OCI-LY7 (cell line): ENCODE results near the gene ITGA5. TPM values are rescaled to one million over a fixed set of nuclear protein-coding genes. Genes with fewer than 3 reads are reported as not detected.
A peak's percentile ranks its signal among the peaks of the same experiment; 100 is the strongest.

Experiments used
- BruUV-seq: library from RNA; stranded (reverse); fragments of 400-500 nt; replicated peaks from 2 replicates; lab custom pipeline; 2021; lab: Mats Ljungman, UMichigan
- CTCF ChIA-PET: fragments of 300-600 bp; sonication (Branson Sonifier 250); formaldehyde crosslinking; loops from one replicate; lab custom pipeline; 2022; ENCODE audit warnings: antibody characterized with exemption; ENCODE audit not compliant: unreplicated experiment; lab: Charles Lee
- POLR2A ChIA-PET: fragments of 300-600 bp; sonication (Branson Sonifier 250); formaldehyde crosslinking; loops from one replicate; lab custom pipeline; 2022; ENCODE audit warnings: antibody characterized with exemption; lab: Charles Lee
- DNase-seq: peaks from one replicate; pipeline ENCODE4 v3.0.0-alpha.2; 2015; ENCODE audit warnings: low spot score
- H2AFZ ChIP-seq: fragments of 200-600 bp; sonication (generic), shearing (Covaris generic); 2 replicates; pipeline ENCODE4 v1.6.1; 2014; ENCODE audit warnings: mild to moderate bottlenecking, antibody characterized with exemption, low read length, moderate library complexity
- H3K27ac ChIP-seq: fragments of 200-600 bp; sonication (generic); 2 replicates; pipeline ENCODE4 v1.5.1; 2014; ENCODE audit warnings: mixed run types, low read depth, mild to moderate bottlenecking, moderate library complexity, low read length, inconsistent platforms; ENCODE audit not compliant: poor library complexity, severe bottlenecking
- H3K36me3 ChIP-seq: fragments of 200-600 bp; sonication (generic); 2 replicates; pipeline ENCODE4 v1.6.1; 2014; ENCODE audit warnings: mild to moderate bottlenecking, antibody characterized with exemption, low read length, moderate library complexity, mixed read lengths; ENCODE audit not compliant: insufficient read depth
- H3K4me1 ChIP-seq: fragments of 200-600 bp; sonication (generic); 2 replicates; pipeline ENCODE4 v1.5.1; 2014; ENCODE audit warnings: mild to moderate bottlenecking, low read length; ENCODE audit not compliant: insufficient read depth, poor library complexity, severe bottlenecking
- H3K4me2 ChIP-seq: fragments of 200-600 bp; sonication (generic); 2 replicates; pipeline ENCODE4 v1.6.1; 2014; ENCODE audit warnings: mild to moderate bottlenecking, low read length
- H3K4me3 ChIP-seq: fragments of 200-600 bp; sonication (generic); 2 replicates; pipeline ENCODE4 v1.5.1; 2014; ENCODE audit warnings: mild to moderate bottlenecking, low read depth, low read length; ENCODE audit not compliant: poor library complexity, severe bottlenecking
- H3K79me2 ChIP-seq: fragments of 200-600 bp; sonication (generic); 2 replicates; pipeline ENCODE4 v1.6.1; 2016; ENCODE audit warnings: low read depth, mild to moderate bottlenecking, low read length, moderate library complexity, mixed read lengths; ENCODE audit not compliant: insufficient read depth
- H3K9me2 ChIP-seq: fragments of 200-600 bp; sonication (generic); 2 replicates; pipeline ENCODE4 v1.6.1; 2016; ENCODE audit warnings: mild to moderate bottlenecking, low read length, mixed read lengths; ENCODE audit not compliant: insufficient read depth
- H3K9me3 ChIP-seq: fragments of 200-600 bp; sonication (generic); 2 replicates; pipeline ENCODE4 v1.6.1; 2014; ENCODE audit warnings: mild to moderate bottlenecking, mixed run types, low read length, mixed read lengths
- H4K20me1 ChIP-seq: fragments of 200-600 bp; sonication (generic); 2 replicates; pipeline ENCODE4 v1.6.1; 2014; ENCODE audit warnings: mild to moderate bottlenecking, antibody characterized with exemption, low read length, moderate library complexity, mixed read lengths; ENCODE audit not compliant: insufficient read depth
- CTCF ChIP-seq: fragments of 200-600 bp; sonication (generic); conservative IDR thresholded peaks from 2 replicates; pipeline ENCODE4 v1.5.1; 2014; ENCODE audit warnings: mild to moderate bottlenecking, antibody characterized with exemption, low read length, moderate library complexity, mixed read lengths
- EZH2phosphoT487 ChIP-seq: fragments of 200-600 bp; sonication (generic); IDR thresholded peaks from 2 replicates; pipeline ENCODE4 v1.6.1; 2018; ENCODE audit warnings: low read depth, borderline replicate concordance, mild to moderate bottlenecking, mixed run types, antibody characterized with exemption, low read length, moderate library complexity, mixed read lengths
- intact Hi-C: fragments of 100-400 bp; cut with micrococcal nuclease; formaldehyde crosslinking; loops from one replicate; pipeline ENCODE4 v1.10.0; 2022; ENCODE audit not compliant: unreplicated experiment
- total RNA-seq, 2 experiments: library from RNA; depleted of rRNA in 1 of 2; stranded (reverse); fragments of >200 nt in 1 of 2; shearing (Covaris generic) in 1 of 2; gene quantifications; 2 replicates each; pipeline ENCODE4 v1.2.3, GENCODE V29; 2014 to 2022

The ITGA5 gene
- total RNA-seq, 2 experiments from 2014 or later, result 0.06 to 0.34 TPM

DNA sequence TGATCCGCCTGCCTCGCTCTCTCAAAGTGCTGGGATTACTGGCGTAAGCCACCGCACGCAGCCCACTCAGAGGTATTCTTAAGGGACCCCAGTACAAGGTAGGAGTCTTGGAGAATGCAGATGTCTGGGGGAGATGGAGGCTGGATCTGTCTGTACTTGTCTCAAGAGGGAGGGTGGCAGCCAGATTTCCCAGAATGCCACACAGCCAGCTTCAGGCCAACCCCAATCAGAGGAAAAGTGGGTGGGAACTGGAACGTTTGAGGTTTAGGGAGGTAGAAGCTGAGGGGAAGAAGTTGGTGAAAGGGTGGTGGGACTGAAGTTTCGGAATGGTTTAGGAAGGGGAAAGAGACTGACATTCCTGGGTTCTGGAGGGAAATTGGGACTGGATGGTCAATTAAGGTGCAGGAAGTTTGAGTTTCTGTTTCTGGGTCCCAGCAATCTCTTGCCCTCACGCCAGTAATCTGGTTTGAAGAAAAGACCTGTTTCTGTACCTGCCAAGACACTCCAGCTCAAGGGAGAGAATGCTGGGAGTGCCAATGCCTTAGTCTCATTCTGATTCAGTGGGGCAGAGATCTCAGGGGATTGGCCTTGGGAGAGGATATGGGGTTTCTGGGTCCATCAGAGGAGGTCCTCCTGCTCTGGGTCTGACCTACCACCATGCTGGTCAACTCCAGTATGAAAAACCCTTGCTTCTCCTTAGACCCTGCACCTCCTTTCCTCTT lies 26.4 kb downstream of the ITGA5 start:
- BruUV-seq, result no TSS peak
- no peak overlapping the region for H3K27ac ChIP-seq
- H3K79me2 ChIP-seq, result no peaks in the 10 kb centered on the region
- CTCF ChIA-PET, result interaction anchor here (1.0 kb wide), 2 partner anchors 8 to 98 kb away, joined by 3 to 4 read pairs; no protein-coding TSS in a partner anchor
- H3K4me3 ChIP-seq, result no peak overlapping the region
- peaks cover 37% of the 10 kb centered on the region for H3K4me1 ChIP-seq
- no peak for DNase-seq
- no peaks in the 10 kb centered on the region for H4K20me1 ChIP-seq
- H2AFZ ChIP-seq, result no peak overlapping the region
- H3K4me2 ChIP-seq, result no peak overlapping the region
- H3K9me3 ChIP-seq, result no peaks in the 10 kb centered on the region
- H3K36me3 ChIP-seq, result no peaks in the 10 kb centered on the region
- TF ChIP-seq CTCF (no peak), EZH2phosphoT487 (no peak)
- POLR2A ChIA-PET, result interaction anchor here (0.9 to 1.0 kb wide), 2 partner anchors 11 to 56 kb away, joined by 3 read pairs; no protein-coding TSS in a partner anchor
- intact Hi-C loops, result no loop called here
- no peaks in the 10 kb centered on the region for H3K9me2 ChIP-seq

DNA sequence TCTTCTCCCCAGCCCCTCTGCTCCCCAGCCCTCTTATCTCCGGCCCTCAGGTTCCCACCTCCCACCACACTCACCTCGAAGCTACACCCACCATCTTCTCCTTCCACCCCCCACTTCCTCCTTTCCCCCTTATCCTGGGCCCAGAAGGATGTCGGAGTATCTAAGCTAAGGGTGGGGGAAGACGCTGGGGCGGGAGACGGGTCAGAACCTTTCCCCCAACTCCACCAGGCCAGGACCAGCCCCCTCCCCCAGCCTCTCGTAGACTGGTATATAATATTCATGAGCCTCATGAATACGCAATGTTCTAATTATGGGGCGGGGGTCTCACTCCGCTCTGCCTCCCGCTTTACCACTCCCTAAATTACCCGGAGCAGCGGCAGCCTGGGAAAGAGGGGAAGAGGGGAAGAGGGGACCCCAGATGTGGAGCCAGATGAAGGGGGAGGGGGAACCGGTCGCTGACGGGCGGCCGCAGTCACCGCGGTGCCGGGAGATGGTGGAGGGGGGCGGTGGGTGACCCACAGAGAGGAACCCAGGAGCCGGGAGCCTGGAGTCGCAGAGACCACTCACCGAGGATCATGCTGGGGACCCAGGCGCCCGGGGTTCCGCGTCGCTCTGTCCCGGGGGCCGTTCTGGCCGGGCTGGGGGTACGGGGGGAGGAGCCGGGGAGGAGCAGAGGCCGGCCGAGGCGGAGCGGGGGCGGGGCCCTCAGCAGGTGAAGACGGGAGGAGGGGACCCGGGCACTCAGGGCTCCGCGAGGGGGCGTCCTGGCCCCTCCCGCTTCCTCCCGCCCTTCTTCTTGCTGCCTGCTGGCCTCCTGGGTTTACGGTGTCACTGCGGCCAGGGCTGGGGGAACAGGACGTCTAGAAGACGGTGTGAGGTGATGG lies 28.2 kb downstream of the ITGA5 start:
- CTCF ChIA-PET, result interaction anchor here (0.7 to 0.9 kb wide), 2 partner anchors 11 to 55 kb away, joined by 3 to 4 read pairs; no protein-coding TSS in a partner anchor
- peaks cover 42% of the 10 kb centered on the region for H3K4me1 ChIP-seq
- H3K79me2 ChIP-seq, result no peaks in the 10 kb centered on the region
- H3K9me2 ChIP-seq, result no peaks in the 10 kb centered on the region
- TF ChIP-seq EZH2phosphoT487 (no peak), CTCF (peak; percentile 66)
- H2AFZ ChIP-seq, result peak overlapping the region; percentile 73
- intact Hi-C loops, result loop anchor here (1.0 kb wide), 1 partner anchor 171 kb away; no protein-coding TSS in a partner anchor
- BruUV-seq, result no TSS peak
- POLR2A ChIA-PET, result interaction anchor here (0.6 kb wide), 1 partner anchor 718 kb away, joined by 4 read pairs; no protein-coding TSS in a partner anchor
- no peaks in the 10 kb centered on the region for H4K20me1 ChIP-seq
- no peak overlapping the region for H3K27ac ChIP-seq
- H3K4me3 ChIP-seq, result peak overlapping the region; percentile 74
- H3K4me2 ChIP-seq, result peak overlapping the region; percentile 73
- H3K36me3 ChIP-seq, result no peaks in the 10 kb centered on the region
- no peaks in the 10 kb centered on the region for H3K9me3 ChIP-seq
- DNase-seq, result peak; percentile 84
